ENCODE data around the gene MYDGF. TPM values are rescaled to one million over a fixed set of nuclear protein-coding genes. Genes with fewer than 3 reads are reported as not detected.
A peak's percentile ranks its signal among the peaks of the same experiment; 100 is the strongest.

MYDGF gene
- total and polyA plus RNA-seq, 2 of the 13 experiments (the other 11 are each of a cell fraction or from before 2014, with no cell fraction given): 116 to 198 TPM

GRCh38 chr19:4638828-4639530, 31.2 kb downstream of the MYDGF start, which contains the start of gene TNFAIP8L1 (continued):
- TF ChIP-seq NCOA2 (CRISPR knock-in tag; IDR thresholded peaks at IDR 0.05) (0 out of 2 replicates have a peak, but pooled peaks have one; percentile 18), MXI1 (IDR thresholded peaks at IDR 0.05; ENCODE audit: borderline replicate concordance, low read depth, low read length) (peak; percentile 84; the same call in 1 of the 3 replicates), THAP11 (CRISPR knock-in tag; IDR thresholded peaks at IDR 0.05) (peak; percentile 47), MAZ (IDR thresholded peaks at IDR 0.05; ENCODE audit: borderline replicate concordance, low read depth, low read length) (peak; percentile 80; the same call in 1 of the 2 replicates), MAZ (CRISPR knock-in tag; IDR thresholded peaks at IDR 0.05; ENCODE audit: low read depth) (peak; percentile 63; the same call in 1 of the 2 replicates), ATF2 (CRISPR knock-in tag; IDR thresholded peaks at IDR 0.05) (no peak), NPAS2 (CRISPR knock-in tag; IDR thresholded peaks at IDR 0.05; ENCODE audit: borderline replicate concordance) (no peak), GTF2F1 (IDR thresholded peaks at IDR 0.05; ENCODE audit: low read length) (no peak), ZKSCAN1 (IDR thresholded peaks at IDR 0.05; ENCODE audit: low read length) (no peak), TEAD3 (CRISPR knock-in tag; optimal IDR thresholded peaks at IDR 0.05; ENCODE audit: borderline replicate concordance) (peak; percentile 44), ZNF703 (CRISPR knock-in tag; IDR thresholded peaks at IDR 0.05; ENCODE audit: borderline replicate concordance) (no peak), ZNF629 (CRISPR knock-in tag; conservative IDR thresholded peaks at IDR 0.05) (peak; percentile 57), SOX5 (CRISPR knock-in tag; IDR thresholded peaks at IDR 0.05; ENCODE audit: borderline replicate concordance) (0 out of 2 replicates have a peak, but pooled peaks have one; percentile 19), SIN3A (IDR thresholded peaks at IDR 0.05; ENCODE audit: borderline replicate concordance, low read depth, low read length) (peak; percentile 44; the same call in 1 of the 2 replicates), KLF12 (CRISPR knock-in tag; IDR thresholded peaks at IDR 0.05; ENCODE audit: borderline replicate concordance) (0 out of 2 replicates have a peak, but pooled peaks have one; percentile 23), ZNF33A (CRISPR knock-in tag; IDR thresholded peaks at IDR 0.05; ENCODE audit: borderline replicate concordance) (no peak), ZSCAN21 (CRISPR knock-in tag; IDR thresholded peaks at IDR 0.05; ENCODE audit: borderline replicate concordance) (no peak), ZNF546 (CRISPR knock-in tag; conservative IDR thresholded peaks at IDR 0.05) (no peak), ZNF558 (CRISPR knock-in tag; IDR thresholded peaks at IDR 0.05; ENCODE audit: borderline replicate concordance) (no peak), SP1 (IDR thresholded peaks at IDR 0.05) (no peak), SP1 (CRISPR knock-in tag; IDR thresholded peaks at IDR 0.05) (peak; percentile 84), HDAC2 (CRISPR knock-in tag; IDR thresholded peaks at IDR 0.05) (0 out of 2 replicates have a peak, but pooled peaks have one; percentile 27), HDAC6 (IDR thresholded peaks at IDR 0.05; ENCODE audit: low read depth, low read length) (no peak), ZNF431 (CRISPR knock-in tag; IDR thresholded peaks at IDR 0.05; ENCODE audit: borderline replicate concordance, low read depth) (no peak), SMARCC2 (IDR thresholded peaks at IDR 0.05) (no peak), ZNF660 (CRISPR knock-in tag; IDR thresholded peaks at IDR 0.05; ENCODE audit: borderline replicate concordance, low read depth) (no peak), TMF1 (CRISPR knock-in tag; IDR thresholded peaks at IDR 0.05; ENCODE audit: low read depth) (0 out of 2 replicates have a peak, but pooled peaks have one; percentile 10), ZNF777 (CRISPR knock-in tag; IDR thresholded peaks at IDR 0.05) (no peak), ZNF333 (CRISPR knock-in tag; IDR thresholded peaks at IDR 0.05; ENCODE audit: borderline replicate concordance) (no peak)

Data from HepG2 (cell line).